ENCODE results near the gene TSC2. TPM values are rescaled to one million over a fixed set of nuclear protein-coding genes. Genes with fewer than 3 reads are reported as not detected.

Gene TSC2
- total RNA-seq, 6 experiments from 2014 or later, result 25.7 to 124 (median 59.4) TPM

DNA sequence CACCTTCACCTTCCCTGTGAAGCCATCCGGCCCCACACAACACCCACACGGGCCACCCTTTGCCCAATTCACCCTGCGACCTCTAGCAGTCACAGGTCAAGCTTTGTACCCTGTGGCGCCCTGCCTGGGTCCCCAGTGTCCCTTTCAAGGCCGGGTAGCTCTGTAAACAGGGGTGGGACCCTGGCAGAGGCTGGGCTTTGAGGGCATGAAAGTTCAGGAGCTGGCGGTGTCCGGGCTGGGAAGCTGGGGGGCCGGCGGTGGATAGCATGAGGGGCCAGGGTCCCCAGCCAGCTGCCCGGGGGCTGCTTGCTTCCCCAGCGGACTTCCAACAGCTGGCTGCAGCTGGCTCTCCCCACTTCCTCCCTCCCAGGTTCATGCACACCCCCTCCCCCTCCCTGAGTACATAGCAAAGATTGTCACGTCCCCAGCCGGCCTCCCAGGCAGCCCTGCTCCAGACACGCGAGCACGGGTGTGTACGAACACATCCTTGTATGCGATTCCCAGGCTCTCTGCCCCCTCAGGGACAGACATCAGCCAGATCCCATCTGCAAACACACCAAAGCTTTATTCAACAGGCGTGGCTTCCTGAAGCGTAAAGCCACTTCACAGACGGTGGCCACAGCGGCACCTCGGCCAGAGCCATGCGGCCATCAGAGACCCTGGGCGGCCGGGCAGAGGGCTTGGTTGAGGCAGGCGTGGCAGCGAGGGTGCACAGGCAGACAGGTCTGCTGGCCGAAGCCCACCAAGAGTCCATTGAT lies 8.3 kb upstream of the TSC2 start:
- peak; percentile 25 for TF ChIP-seq POLR2A (IDR thresholded peaks at IDR 0.05)
- TF ChIP-seq, protein P1, sequence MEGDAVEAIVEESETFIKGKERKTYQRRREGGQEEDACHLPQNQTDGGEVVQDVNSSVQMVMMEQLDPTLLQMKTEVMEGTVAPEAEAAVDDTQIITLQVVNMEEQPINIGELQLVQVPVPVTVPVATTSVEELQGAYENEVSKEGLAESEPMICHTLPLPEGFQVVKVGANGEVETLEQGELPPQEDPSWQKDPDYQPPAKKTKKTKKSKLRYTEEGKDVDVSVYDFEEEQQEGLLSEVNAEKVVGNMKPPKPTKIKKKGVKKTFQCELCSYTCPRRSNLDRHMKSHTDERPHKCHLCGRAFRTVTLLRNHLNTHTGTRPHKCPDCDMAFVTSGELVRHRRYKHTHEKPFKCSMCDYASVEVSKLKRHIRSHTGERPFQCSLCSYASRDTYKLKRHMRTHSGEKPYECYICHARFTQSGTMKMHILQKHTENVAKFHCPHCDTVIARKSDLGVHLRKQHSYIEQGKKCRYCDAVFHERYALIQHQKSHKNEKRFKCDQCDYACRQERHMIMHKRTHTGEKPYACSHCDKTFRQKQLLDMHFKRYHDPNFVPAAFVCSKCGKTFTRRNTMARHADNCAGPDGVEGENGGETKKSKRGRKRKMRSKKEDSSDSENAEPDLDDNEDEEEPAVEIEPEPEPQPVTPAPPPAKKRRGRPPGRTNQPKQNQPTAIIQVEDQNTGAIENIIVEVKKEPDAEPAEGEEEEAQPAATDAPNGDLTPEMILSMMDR (IDR thresholded peaks at IDR 0.05), result no peak
- H3K4me3 ChIP-seq, result peak overlapping the region in 2 of 3 donors; percentile 74 to 81
- peak; percentile 40 to 62 (median 52) for ATAC-seq
- intact Hi-C loops (cut with DNase I), result loop anchor here in 1 of 2 donors (5.0 kb wide), 1 partner anchor 113 kb away; no protein-coding TSS in a partner anchor
- peak; percentile 88 to 97 (median 94) for DNase-seq
- H3K27ac ChIP-seq, result peak overlapping the region; percentile 69 to 96 (median 86)
- H3K9me3 ChIP-seq, result no peaks in the 10 kb centered on the region
- no peaks in the 10 kb centered on the region for H3K27me3 ChIP-seq
- WGBS (ENCODE audit: insufficient coverage, low coverage, low lambda C conversion rate, missing lambda C conversion rate), result 8% methylated on average over 7 of the region's 29 CpGs
- H3K4me1 ChIP-seq, result peaks cover 1 to 54% (median 20%) of the 10 kb centered on the region in 4 donors
- peaks cover 0 to 6% (median 3%) of the 10 kb centered on the region in 4 donors for H3K36me3 ChIP-seq

DNA sequence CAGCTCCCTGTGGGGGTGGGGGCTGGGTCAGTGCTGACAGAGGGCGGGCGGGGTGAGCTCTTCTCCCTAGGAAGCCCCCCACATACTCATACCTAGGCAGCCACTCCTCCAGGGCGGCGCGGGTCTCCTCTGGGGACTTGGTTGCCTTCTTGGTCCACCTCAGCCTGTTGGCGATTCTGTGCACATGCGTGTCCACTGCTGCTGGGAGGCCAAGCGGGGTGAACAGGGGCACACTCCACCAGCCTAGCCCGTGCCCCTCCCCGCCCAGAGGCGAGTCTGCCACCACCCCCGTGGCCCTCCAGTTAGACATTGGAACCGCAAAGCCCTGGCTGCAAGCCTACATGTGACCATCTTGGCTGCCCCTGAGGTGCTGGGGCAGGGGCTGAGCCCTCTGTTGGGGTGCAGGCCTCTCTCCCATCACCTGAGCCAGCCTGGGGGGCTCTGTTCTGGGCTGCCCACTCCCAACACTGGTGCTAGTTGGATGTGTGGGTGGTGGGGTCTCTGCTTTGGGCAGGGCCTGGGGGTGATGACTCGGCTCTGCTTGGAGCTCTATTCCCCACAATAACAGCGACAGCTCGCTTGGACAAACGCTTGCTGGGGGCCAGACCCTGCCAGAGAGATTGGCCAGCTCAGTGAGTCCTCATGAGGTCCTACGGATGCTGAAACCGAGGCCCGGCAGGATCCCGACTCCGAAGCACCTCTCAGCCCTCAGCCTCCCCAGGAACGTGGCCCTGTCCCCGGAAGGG lies 7.6 kb upstream of the TSC2 start:
- Histone ChIP-seq H3K27ac (peak overlapping the region; percentile 69 to 96 (median 86)), H3K4me3 (peak overlapping the region in 2 of 3 donors; percentile 74 to 81), H3K4me1 (peaks cover 1 to 49% (median 20%) of the 10 kb centered on the region in 4 donors), H3K27me3 (no peaks in the 10 kb centered on the region), H3K9me3 (no peaks in the 10 kb centered on the region), H3K36me3 (peaks cover 0 to 6% (median 3%) of the 10 kb centered on the region in 4 donors)
- WGBS (ENCODE audit: insufficient coverage, low coverage, low lambda C conversion rate, missing lambda C conversion rate), result 24% methylated on average over 3 of the region's 24 CpGs
- DNase-seq (peak; percentile 52 to 95 (median 94)), ATAC-seq (peak; percentile 3 to 53 (median 44))
- no peak for TF ChIP-seq POLR2A (IDR thresholded peaks at IDR 0.05)
- TF ChIP-seq, protein P1 (IDR thresholded peaks at IDR 0.05), result no peak
- intact Hi-C loops (cut with DNase I), result no loop called here

DNA sequence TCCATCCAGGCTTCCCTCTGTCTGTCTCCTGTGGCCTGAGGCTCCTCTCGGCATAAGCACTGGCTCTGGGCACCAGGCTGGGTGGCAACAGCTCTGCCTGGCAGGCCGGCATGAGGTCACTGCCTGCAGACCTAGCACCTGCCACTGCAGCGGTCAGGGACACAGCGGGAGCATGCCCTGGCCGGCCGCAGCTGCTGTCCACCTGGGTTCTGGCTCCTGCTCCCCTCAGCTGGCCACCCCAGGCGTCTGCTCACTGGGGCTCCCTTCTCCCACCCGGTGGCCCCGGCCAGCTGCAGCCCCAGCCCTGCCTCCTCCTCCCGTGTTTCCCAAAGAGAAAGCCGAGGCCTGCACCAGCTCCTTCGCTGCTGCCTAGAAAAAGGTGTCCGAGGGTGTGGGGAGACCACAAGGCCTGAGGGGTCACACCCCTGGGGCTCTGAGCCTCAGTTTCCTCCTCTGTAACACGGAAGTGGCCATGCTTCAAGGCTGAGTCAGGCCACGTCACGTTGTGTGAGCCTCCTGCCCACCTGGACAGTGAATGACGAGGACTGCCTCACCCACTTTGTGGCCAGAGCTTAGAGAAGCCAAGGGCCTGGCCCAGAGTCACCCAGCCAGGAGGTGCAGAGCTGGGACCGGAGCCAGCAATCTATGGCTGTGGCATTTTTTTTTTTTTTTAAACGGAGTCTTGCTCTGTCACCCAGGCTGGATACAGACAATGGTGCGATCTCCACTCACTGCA lies 6.8 kb upstream of the TSC2 start:
- Histone ChIP-seq H3K36me3 (peaks cover 0 to 6% (median 3%) of the 10 kb centered on the region in 4 donors), H3K27ac (peak overlapping the region; percentile 69 to 96 (median 86)), H3K27me3 (no peaks in the 10 kb centered on the region), H3K9me3 (no peaks in the 10 kb centered on the region), H3K4me3 (peak overlapping the region in 2 of 3 donors; percentile 74 to 81), H3K4me1 (peaks cover 1 to 45% (median 20%) of the 10 kb centered on the region in 4 donors)
- DNase-seq (peak; percentile 83 to 92 (median 90)), ATAC-seq (peak; percentile 42 to 58 (median 54))
- intact Hi-C loops (cut with DNase I), result no loop called here
- TF ChIP-seq POLR2A (IDR thresholded peaks at IDR 0.05), result peak; percentile 32
- TF ChIP-seq, protein P1 (IDR thresholded peaks at IDR 0.05), result no peak
- WGBS (ENCODE audit: insufficient coverage, low coverage, low lambda C conversion rate, missing lambda C conversion rate), result 18% methylated on average over 2 of the region's 20 CpGs

All from right lobe of liver (tissue), 6 donors.